ENCODE measurements around the gene PLA2G2C.

PLA2G2C gene, protein sequence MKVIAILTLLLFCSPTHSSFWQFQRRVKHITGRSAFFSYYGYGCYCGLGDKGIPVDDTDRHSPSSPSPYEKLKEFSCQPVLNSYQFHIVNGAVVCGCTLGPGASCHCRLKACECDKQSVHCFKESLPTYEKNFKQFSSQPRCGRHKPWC

GRCh38 chr1:20185834-20186782 lies at the start of gene PLA2G2C, which contains the start of gene UBXN10:
PLA2G2C (minus strand) TSS chr1:20186518; CDS start chr1:20177363, 9,155 bp downstream.
UBXN10 (plus strand) TSS chr1:20186096; CDS start chr1:20190562, 4,466 bp downstream.
- CTCF ChIA-PET: no interaction called here
- Histone ChIP-seq H3K4me3 (ENCODE audit: low read depth, low read length) (no peak within 1 kb of the TSS), H3K27ac (ENCODE audit: extremely low read depth, low read depth, low read length) (no peak within 1 kb of the TSS)

More at GRCh38 chr1:20185834-20186782, at the start of gene PLA2G2C, which contains the start of gene UBXN10:
- H3K4me1 ChIP-seq (ENCODE audit: control insufficient read depth, insufficient read depth, low read length): no peaks in the 10 kb centered on the region
- POLR2A ChIA-PET: no interaction called here
- H3K9me3 ChIP-seq (ENCODE audit: control insufficient read depth, insufficient read depth, low read depth, low read length): no peaks in the 10 kb centered on the region
- TF ChIP-seq, protein P1, sequence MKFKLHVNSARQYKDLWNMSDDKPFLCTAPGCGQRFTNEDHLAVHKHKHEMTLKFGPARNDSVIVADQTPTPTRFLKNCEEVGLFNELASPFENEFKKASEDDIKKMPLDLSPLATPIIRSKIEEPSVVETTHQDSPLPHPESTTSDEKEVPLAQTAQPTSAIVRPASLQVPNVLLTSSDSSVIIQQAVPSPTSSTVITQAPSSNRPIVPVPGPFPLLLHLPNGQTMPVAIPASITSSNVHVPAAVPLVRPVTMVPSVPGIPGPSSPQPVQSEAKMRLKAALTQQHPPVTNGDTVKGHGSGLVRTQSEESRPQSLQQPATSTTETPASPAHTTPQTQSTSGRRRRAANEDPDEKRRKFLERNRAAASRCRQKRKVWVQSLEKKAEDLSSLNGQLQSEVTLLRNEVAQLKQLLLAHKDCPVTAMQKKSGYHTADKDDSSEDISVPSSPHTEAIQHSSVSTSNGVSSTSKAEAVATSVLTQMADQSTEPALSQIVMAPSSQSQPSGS (tag by site-specific recombination; IDR thresholded peaks at IDR 0.05; ENCODE audit: low read depth): no peak
- TF ChIP-seq ZNF350 (tag by site-specific recombination; IDR thresholded peaks at IDR 0.05) (no peak), ZBTB11 (tag by site-specific recombination; conservative IDR thresholded peaks at IDR 0.05; ENCODE audit: low read depth) (no peak), ZNF792 (tag by site-specific recombination; IDR thresholded peaks at IDR 0.05) (no peak), TCF7L2 (IDR thresholded peaks at IDR 0.05; ENCODE audit: borderline replicate concordance, low read depth, low read length) (no peak), ZNF843 (tag by site-specific recombination; IDR thresholded peaks at IDR 0.05) (no peak), ZNF174 (tag by site-specific recombination; IDR thresholded peaks at IDR 0.05) (no peak), YY1 (tag by site-specific recombination; IDR thresholded peaks at IDR 0.05) (no peak), SETDB1 (IDR thresholded peaks at IDR 0.05; ENCODE audit: insufficient read length, low read length) (no peak), ZNF610 (tag by site-specific recombination; IDR thresholded peaks at IDR 0.05; ENCODE audit: borderline replicate concordance) (no peak), ZFHX2 (tag by site-specific recombination; conservative IDR thresholded peaks at IDR 0.05) (no peak), KLF8 (tag by site-specific recombination; IDR thresholded peaks at IDR 0.05) (no peak), ZNF112 (tag by site-specific recombination; IDR thresholded peaks at IDR 0.05) (no peak), KLF16 (tag by site-specific recombination; IDR thresholded peaks at IDR 0.05) (no peak), ZNF311 (tag by site-specific recombination; IDR thresholded peaks at IDR 0.05; ENCODE audit: borderline replicate concordance) (no peak), ZNF223 (tag by site-specific recombination; IDR thresholded peaks at IDR 0.05) (no peak), ZNF335 (tag by site-specific recombination; conservative IDR thresholded peaks at IDR 0.05) (no peak)
- TF ChIP-seq, protein P2, sequence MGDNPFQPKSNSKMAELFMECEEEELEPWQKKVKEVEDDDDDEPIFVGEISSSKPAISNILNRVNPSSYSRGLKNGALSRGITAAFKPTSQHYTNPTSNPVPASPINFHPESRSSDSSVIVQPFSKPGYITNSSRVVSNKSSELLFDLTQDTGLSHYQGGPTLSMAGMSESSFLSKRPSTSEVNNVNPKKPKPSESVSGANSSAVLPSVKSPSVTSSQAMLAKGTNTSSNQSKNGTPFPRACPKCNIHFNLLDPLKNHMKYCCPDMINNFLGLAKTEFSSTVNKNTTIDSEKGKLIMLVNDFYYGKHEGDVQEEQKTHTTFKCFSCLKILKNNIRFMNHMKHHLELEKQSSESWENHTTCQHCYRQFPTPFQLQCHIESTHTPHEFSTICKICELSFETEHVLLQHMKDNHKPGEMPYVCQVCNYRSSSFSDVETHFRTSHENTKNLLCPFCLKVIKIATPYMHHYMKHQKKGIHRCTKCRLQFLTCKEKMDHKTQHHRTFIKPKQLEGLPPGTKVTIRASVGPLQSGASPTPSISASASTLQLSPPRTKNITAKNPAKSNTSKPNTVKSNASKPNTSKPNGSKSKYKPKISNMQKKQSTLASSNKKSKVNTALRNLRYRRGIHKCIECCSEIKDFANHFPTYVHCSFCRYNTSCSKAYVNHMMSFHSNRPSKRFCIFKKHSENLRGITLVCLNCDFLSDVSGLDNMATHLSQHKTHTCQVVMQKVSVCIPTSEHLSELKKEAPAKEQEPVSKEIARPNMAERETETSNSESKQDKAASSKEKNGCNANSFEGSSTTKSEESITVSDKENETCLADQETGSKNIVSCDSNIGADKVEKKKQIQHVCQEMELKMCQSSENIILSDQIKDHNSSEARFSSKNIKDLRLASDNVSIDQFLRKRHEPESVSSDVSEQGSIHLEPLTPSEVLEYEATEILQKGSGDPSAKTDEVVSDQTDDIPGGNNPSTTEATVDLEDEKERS (tag by site-specific recombination; IDR thresholded peaks at IDR 0.05): no peak
- TF ChIP-seq, protein P3, sequence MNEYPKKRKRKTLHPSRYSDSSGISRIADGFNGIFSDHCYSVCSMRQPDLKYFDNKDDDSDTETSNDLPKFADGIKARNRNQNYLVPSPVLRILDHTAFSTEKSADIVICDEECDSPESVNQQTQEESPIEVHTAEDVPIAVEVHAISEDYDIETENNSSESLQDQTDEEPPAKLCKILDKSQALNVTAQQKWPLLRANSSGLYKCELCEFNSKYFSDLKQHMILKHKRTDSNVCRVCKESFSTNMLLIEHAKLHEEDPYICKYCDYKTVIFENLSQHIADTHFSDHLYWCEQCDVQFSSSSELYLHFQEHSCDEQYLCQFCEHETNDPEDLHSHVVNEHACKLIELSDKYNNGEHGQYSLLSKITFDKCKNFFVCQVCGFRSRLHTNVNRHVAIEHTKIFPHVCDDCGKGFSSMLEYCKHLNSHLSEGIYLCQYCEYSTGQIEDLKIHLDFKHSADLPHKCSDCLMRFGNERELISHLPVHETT (tag by site-specific recombination; IDR thresholded peaks at IDR 0.05): no peak
- H3K36me3 ChIP-seq (ENCODE audit: control insufficient read depth in 2 of 2, insufficient read depth in 1 of 2, low read length in 2 of 2): no peaks in the 10 kb centered on the region

All from HEK293 (cell line).